ENCODE measurements around the gene PRSS3. TPM values are rescaled to one million over a fixed set of nuclear protein-coding genes. Genes with fewer than 3 reads are reported as not detected.
"Not testable (repeated sequence)": the region's sequence is repeated elsewhere in the genome, so short reads cannot be mapped to it uniquely, and the experiment has no call there.

Gene PRSS3
- total and polyA plus RNA-seq, 8 donors, result 1.8 to 91.2 (median 13.2) TPM; not detected in 1

DNA sequence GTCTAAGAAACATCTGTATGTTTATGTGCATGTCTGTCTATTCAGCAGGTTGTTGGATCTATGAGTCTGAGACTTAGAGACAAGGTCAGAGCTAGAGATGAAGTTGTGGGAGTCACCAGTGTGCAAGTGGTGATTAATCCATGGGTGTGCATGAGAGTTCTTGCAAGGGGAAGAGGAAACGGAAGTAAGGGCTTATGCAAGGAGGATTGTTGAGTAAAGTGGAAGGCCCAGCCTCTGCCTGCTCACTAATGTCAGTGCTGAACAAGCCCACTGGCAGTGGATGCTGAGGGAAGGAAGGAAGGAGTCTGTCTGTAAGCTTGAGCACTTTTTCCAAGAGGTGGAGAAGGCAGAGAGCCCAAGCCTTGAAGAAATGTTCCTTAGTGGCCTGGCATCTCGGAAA lies 35.7 kb upstream of the PRSS3 start:
- WGBS, 5 donors, result 71 to 87% (median 76%) methylated on average over 2 of the region's 2 CpGs
- intact Hi-C loops (cut with DNase I; ENCODE audit: low total_unique reads); H3K4me3 ChIP-seq; H3K36me3 ChIP-seq; H3K27ac ChIP-seq; DNase-seq; H3K9me3 ChIP-seq; H3K4me1 ChIP-seq: not testable (repeated sequence)
- peaks cover 0 to 13% (median 0%) of the 10 kb centered on the region in 3 donors for H3K27me3 ChIP-seq
- TF ChIP-seq POLR2AphosphoS5 (IDR thresholded peaks at IDR 0.05), result peak in 1 of 3 donors; percentile 13

GRCh38 chr9:33762343-33762742 lies 33.0 kb upstream of the PRSS3 start:
- TF ChIP-seq EP300 (IDR thresholded peaks at IDR 0.05) (no peak), POLR2AphosphoS5 (IDR thresholded peaks at IDR 0.05) (no peak), POLR2A (IDR thresholded peaks at IDR 0.05) (no peak)
- TF ChIP-seq, protein P1, sequence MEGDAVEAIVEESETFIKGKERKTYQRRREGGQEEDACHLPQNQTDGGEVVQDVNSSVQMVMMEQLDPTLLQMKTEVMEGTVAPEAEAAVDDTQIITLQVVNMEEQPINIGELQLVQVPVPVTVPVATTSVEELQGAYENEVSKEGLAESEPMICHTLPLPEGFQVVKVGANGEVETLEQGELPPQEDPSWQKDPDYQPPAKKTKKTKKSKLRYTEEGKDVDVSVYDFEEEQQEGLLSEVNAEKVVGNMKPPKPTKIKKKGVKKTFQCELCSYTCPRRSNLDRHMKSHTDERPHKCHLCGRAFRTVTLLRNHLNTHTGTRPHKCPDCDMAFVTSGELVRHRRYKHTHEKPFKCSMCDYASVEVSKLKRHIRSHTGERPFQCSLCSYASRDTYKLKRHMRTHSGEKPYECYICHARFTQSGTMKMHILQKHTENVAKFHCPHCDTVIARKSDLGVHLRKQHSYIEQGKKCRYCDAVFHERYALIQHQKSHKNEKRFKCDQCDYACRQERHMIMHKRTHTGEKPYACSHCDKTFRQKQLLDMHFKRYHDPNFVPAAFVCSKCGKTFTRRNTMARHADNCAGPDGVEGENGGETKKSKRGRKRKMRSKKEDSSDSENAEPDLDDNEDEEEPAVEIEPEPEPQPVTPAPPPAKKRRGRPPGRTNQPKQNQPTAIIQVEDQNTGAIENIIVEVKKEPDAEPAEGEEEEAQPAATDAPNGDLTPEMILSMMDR (IDR thresholded peaks at IDR 0.05), result no peak
- DNase-seq, result no peak
- whole genome bisulfite sequencing, 5 donors, result 61 to 84% (median 67%) methylated on average over 6 of the region's 6 CpGs
- no peak overlapping the region for H3K27ac ChIP-seq
- no peaks in the 10 kb centered on the region for H3K4me1 ChIP-seq
- H3K27me3 ChIP-seq, result peaks cover 0 to 4% (median 0%) of the 10 kb centered on the region in 3 donors
- H3K4me3 ChIP-seq, result no peak overlapping the region
- no peaks in the 10 kb centered on the region for H3K36me3 ChIP-seq
- intact Hi-C loops (cut with DNase I; ENCODE audit: low total_unique reads), result no loop called here
- H3K9me3 ChIP-seq, result no peaks in the 10 kb centered on the region

- intact Hi-C loops (cut with DNase I; ENCODE audit: low total_unique reads); DNase-seq; H3K4me3 ChIP-seq; H3K27me3 ChIP-seq; H3K27ac ChIP-seq; H3K4me1 ChIP-seq; H3K36me3 ChIP-seq; H3K9me3 ChIP-seq: not testable (repeated sequence)
- WGBS, 5 donors, result 21 to 54% (median 46%) methylated on average over 1 of the region's 1 CpG
Measured at GRCh38 chr9:33763709-33764108, 31.7 kb upstream of the PRSS3 start.

GRCh38 chr9:33765411-33765810 lies 29.9 kb upstream of the PRSS3 start:
- intact Hi-C loops (cut with DNase I; ENCODE audit: low total_unique reads), result no loop called here
- no peaks in the 10 kb centered on the region for H3K9me3 ChIP-seq
- no peaks in the 10 kb centered on the region for H3K4me1 ChIP-seq
- no peak overlapping the region for H3K27ac ChIP-seq
- WGBS, 5 donors, result 81 to 93% (median 89%) methylated on average over 3 of the region's 3 CpGs
- H3K27me3 ChIP-seq, result no peaks in the 10 kb centered on the region
- TF ChIP-seq POLR2A (IDR thresholded peaks at IDR 0.05) (no peak), EP300 (IDR thresholded peaks at IDR 0.05) (no peak), POLR2AphosphoS5 (IDR thresholded peaks at IDR 0.05) (no peak)
- TF ChIP-seq, protein P1 (IDR thresholded peaks at IDR 0.05), result no peak
- DNase-seq, result no peak
- no peak overlapping the region for H3K4me3 ChIP-seq
- H3K36me3 ChIP-seq, result no peaks in the 10 kb centered on the region

DNA sequence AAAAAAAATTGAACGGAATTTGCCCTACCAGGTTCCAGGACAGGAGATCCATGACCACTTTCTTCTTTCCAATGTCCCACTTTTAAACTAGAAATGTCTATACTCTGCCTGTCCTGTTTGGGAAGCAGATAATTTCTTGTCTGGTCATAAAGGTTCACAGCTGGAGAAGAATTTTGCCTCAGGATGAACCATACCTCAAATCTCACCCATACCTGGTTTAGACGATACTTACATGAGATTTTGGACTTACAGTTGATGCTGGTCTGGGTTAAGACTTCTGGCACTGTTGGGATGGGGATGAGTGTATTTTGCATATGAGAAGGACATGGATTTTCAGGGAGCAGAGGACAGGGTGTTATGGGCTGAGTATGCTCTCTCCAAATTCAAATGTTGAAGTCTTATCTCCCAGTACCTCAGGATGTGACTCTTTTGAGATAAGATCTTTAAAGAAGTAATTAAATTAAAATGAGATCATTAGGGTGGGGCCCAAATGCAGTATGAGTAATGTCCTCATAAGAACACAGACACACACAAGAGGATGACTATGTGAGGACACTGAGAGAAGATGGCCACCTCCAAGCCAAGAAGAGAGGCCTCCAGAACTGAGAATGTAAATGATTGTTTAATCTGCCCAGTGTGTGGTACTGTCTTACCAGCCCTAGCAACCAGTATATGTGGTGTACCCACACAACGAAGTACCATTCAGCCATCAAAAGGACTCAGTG lies 25.0 kb upstream of the PRSS3 start:
- H3K27me3 ChIP-seq; H3K27ac ChIP-seq; H3K4me3 ChIP-seq; H3K36me3 ChIP-seq; H3K9me3 ChIP-seq; H3K4me1 ChIP-seq; intact Hi-C loops (cut with DNase I; ENCODE audit: low total_unique reads); DNase-seq: not testable (repeated sequence)
- WGBS, 5 donors, result 85 to 94% (median 91%) methylated on average over 3 of the region's 3 CpGs

- DNase-seq; H3K27ac ChIP-seq; H3K9me3 ChIP-seq; H3K27me3 ChIP-seq; H3K4me1 ChIP-seq; H3K36me3 ChIP-seq; H3K4me3 ChIP-seq; intact Hi-C loops (cut with DNase I; ENCODE audit: low total_unique reads): not testable (repeated sequence)
Measured at GRCh38 chr9:33773135-33773534, 22.2 kb upstream of the PRSS3 start.

- WGBS, 5 donors, result 29 to 51% (median 37%) methylated on average over 5 of the region's 5 CpGs
- H3K27ac ChIP-seq; H3K4me3 ChIP-seq; intact Hi-C loops (cut with DNase I; ENCODE audit: low total_unique reads); H3K27me3 ChIP-seq; H3K36me3 ChIP-seq; H3K9me3 ChIP-seq: not testable (repeated sequence)
- peaks cover 0 to 11% (median 0%) of the 10 kb centered on the region in 4 donors for H3K4me1 ChIP-seq
- DNase-seq, result peak in 1 of 2 donors; percentile 48
Measured at GRCh38 chr9:33774074-33774659, 21.2 kb upstream of the PRSS3 start.

Data from stomach (tissue), 9 donors.